Measurements from ENCODE around the gene ZFP36L2. TPM values are rescaled to one million over a fixed set of nuclear protein-coding genes. Genes with fewer than 3 reads are reported as not detected.

Gene ZFP36L2
- total and polyA plus RNA-seq, 9 donors = 115 to 369 (median 232) TPM

- Histone ChIP-seq H3K36me3 (no peaks in the 10 kb centered on the region), H3K4me1 (ENCODE audit: insufficient read depth) (no peaks in the 10 kb centered on the region), H3K4me3 (no peak overlapping the region), H3K27ac (no peak overlapping the region), H3K27me3 (no peaks in the 10 kb centered on the region), H3K9me3 (no peaks in the 10 kb centered on the region)
- 84 to 88% (median 86%) methylated on average over 11 of the region's 11 CpGs for WGBS, 3 donors
- intact Hi-C loops (cut with DNase I) = no loop called here
- TF ChIP-seq POLR2A (IDR thresholded peaks at IDR 0.05) = no peak
- no peak for TF ChIP-seq EP300 (IDR thresholded peaks at IDR 0.05)
- no peak for TF ChIP-seq CTCF (IDR thresholded peaks at IDR 0.05)
- DNase-seq = no peak
Measured at GRCh38 chr2:43203373-43203772, 23.0 kb downstream of the ZFP36L2 start.

- no peaks in the 10 kb centered on the region for H3K27me3 ChIP-seq
- intact Hi-C loops (cut with DNase I) = no loop called here
- no peak for TF ChIP-seq EP300 (IDR thresholded peaks at IDR 0.05)
- no peak for TF ChIP-seq CTCF (IDR thresholded peaks at IDR 0.05)
- no peak for TF ChIP-seq POLR2A (IDR thresholded peaks at IDR 0.05)
- H3K27ac ChIP-seq = no peak overlapping the region
- H3K4me1 ChIP-seq (ENCODE audit: insufficient read depth) = no peaks in the 10 kb centered on the region
- no peaks in the 10 kb centered on the region for H3K36me3 ChIP-seq
- no peaks in the 10 kb centered on the region for H3K9me3 ChIP-seq
- DNase-seq = no peak
- 48 to 77% (median 77%) methylated on average over 2 of the region's 2 CpGs for WGBS, 3 donors
- H3K4me3 ChIP-seq = no peak overlapping the region
Measured at GRCh38 chr2:43202289-43202688, 24.1 kb downstream of the ZFP36L2 start.

GRCh38 chr2:43201497-43201896 lies 24.9 kb downstream of the ZFP36L2 start:
- DNase-seq = no peak
- intact Hi-C loops (cut with DNase I) = no loop called here
- H3K4me1 ChIP-seq (ENCODE audit: insufficient read depth) = no peaks in the 10 kb centered on the region
- no peak overlapping the region for H3K27ac ChIP-seq
- TF ChIP-seq CTCF (IDR thresholded peaks at IDR 0.05) (no peak), POLR2A (IDR thresholded peaks at IDR 0.05) (no peak), EP300 (IDR thresholded peaks at IDR 0.05) (no peak)
- no peak overlapping the region for H3K4me3 ChIP-seq
- H3K27me3 ChIP-seq = no peaks in the 10 kb centered on the region
- 47 to 54% (median 50%) methylated on average over 4 of the region's 4 CpGs for WGBS, 3 donors
- H3K9me3 ChIP-seq = no peaks in the 10 kb centered on the region
- H3K36me3 ChIP-seq = no peaks in the 10 kb centered on the region

GRCh38 chr2:43201016-43201415 lies 25.4 kb downstream of the ZFP36L2 start:
- no peaks in the 10 kb centered on the region for H3K4me1 ChIP-seq (ENCODE audit: insufficient read depth)
- H3K9me3 ChIP-seq = no peaks in the 10 kb centered on the region
- TF ChIP-seq EP300 (IDR thresholded peaks at IDR 0.05) = no peak
- no peak for TF ChIP-seq CTCF (IDR thresholded peaks at IDR 0.05)
- TF ChIP-seq POLR2A (IDR thresholded peaks at IDR 0.05) = no peak
- intact Hi-C loops (cut with DNase I) = no loop called here
- no peak for DNase-seq
- H3K4me3 ChIP-seq = no peak overlapping the region
- H3K36me3 ChIP-seq = no peaks in the 10 kb centered on the region
- 95 to 97% (median 96%) methylated on average over 7 of the region's 7 CpGs for WGBS, 3 donors
- H3K27me3 ChIP-seq = no peaks in the 10 kb centered on the region
- no peak overlapping the region for H3K27ac ChIP-seq
